ENCODE results near the gene CELA2A.
"Not testable (repeated sequence)": the region's sequence is repeated elsewhere in the genome, so short reads cannot be mapped to it uniquely, and the experiment has no call there.

The CELA2A gene

DNA sequence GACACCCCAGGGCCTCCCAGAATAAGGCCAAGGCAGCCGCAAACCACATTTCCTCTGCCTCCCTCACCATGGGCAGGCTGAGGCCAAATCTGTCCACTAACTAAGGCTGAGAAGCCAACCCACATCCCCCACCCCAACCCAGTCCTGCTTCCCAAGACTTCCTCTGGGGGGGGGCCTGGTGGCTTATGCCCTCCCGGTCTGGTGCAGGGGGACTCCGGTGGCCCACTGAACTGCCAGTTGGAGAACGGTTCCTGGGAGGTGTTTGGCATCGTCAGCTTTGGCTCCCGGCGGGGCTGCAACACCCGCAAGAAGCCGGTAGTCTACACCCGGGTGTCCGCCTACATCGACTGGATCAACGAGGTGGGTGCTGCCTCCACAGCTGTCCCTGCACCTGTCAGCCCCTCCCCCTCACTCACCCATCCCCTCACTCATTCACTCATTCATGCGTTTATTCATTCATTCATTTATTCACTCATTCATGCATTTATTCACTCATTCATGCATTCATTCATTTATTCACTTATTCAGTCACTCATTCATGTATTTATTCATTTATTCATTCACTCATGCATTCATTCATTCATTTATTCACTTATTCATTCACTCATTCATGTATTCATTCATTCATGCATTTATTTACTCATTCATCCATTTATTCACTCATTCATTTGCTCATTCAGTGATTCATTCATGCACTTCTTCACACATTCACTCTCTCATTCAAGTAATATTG lies 11.0 kb upstream of the CELA2A start:
- DNase-seq, result no peak

DNA sequence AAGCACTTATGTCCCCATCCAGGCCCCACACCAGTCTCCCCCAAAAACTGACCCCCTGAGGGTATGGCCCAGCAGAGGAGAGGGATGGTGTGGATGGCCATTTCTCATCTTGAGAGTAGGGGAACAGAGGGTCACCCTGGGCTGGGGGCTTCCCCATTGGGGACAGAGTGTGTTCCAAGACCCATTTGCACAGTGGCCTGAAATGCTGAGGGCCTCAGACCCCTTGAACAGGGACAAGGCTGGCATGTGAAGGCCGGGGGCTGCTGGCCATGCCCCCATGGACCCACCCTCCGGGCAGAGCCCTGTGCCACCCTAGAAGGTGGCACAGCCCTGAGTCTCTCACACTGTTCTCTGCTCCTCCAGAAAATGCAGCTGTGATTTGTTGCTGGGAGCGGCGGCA lies 10.3 kb upstream of the CELA2A start:
- no peak for DNase-seq

DNA sequence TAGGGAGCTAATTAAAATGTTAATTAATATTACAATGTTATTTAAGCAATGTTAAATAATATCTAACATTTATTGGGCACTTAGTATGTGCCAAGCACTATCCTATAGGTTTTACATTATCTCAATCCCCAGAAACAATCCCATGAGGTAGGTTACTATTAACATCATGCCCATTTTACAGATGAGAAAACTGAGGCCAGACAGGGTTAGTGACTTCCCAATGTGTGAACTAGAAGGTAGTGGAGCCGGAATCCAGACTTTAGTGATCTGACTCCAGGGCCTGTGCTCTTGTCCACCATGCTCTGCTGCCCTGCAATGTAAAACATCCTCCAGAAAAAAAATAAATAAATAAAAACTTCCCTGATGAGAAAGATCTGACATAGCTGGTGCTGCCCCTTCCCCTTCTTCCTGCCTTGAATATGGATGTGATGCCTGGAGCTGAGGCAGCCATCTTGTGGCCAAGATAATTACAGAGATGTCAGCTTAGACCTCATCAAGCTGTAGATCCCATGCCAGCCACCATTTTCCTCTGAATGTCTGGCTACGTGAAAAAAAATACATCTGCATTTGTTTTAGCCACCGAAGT lies 7.6 kb upstream of the CELA2A start:
- DNase-seq, result no peak

DNA sequence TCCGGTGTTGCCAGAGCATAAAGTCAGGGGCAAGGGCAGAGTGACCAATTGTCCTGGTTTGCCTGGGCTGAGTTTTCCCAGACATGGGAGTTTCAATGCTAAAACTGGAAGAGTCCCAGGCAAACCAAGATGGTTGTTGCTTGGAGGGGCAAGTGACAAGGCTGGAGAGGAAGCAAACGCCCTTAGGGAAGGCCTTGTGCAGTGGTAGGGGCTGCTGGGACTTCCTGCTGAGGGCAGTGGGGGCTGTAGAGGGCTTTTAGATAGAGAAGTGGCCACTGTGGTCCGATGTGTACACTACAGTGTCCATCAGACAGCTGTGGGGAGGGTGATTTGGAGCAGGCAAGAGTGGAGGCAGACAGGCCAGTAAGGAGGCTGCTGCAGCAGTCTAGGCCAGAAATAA lies 7.0 kb upstream of the CELA2A start:
- no peak for DNase-seq

DNA sequence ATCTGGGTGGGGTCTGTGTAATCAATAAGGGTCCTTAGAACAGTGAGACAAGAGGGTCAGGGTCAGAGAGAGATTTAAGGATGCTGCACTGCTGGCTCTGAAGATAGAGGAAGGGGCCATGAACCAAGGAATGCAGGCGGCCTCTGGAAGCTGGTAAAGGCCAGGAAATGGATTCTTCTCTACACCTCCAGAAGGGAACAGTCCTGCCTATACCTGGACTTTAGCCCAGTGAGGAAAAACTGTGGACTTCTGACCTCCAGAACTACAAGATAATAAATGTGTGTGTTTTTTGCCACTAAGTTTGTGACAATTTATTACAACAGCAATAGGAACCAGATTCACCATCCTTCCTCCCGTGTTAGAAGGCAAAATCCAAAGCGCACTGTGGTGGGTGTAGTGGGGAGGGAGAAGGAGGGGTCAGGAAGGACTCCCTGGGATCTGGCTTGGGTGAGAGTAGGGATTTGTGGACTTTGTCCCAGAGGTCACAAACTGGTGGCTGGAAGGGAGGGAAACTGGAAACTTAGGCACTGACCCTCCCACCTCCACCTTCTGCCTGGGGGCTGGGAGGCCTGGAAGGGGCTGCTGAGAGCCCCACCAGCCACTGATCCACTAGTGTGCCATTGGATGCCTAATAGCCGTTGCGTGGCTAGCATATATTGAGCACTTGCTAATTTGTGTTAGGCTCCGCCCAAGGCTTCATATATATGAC lies 5.4 kb upstream of the CELA2A start:
- no peak for DNase-seq

DNA sequence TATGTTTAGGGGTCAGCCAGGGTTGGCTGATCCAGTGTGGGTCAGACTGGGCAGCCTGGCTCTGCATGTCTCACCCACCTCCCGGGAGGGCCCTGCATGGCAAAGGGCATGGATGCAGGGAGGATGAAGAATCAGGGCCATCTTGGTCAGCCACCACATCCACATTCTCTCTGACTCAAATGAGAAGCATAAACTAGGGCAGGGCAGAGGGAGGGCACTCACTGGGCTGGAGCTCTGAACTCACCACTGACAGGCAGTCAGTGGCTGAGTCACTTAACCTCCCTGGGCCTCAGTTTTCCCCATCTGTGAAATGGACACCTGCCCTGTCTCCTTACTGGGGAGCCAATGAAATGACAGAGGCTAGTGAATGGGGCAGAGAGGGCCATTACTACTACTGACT lies 4.3 kb upstream of the CELA2A start:
- no peak for DNase-seq

DNA sequence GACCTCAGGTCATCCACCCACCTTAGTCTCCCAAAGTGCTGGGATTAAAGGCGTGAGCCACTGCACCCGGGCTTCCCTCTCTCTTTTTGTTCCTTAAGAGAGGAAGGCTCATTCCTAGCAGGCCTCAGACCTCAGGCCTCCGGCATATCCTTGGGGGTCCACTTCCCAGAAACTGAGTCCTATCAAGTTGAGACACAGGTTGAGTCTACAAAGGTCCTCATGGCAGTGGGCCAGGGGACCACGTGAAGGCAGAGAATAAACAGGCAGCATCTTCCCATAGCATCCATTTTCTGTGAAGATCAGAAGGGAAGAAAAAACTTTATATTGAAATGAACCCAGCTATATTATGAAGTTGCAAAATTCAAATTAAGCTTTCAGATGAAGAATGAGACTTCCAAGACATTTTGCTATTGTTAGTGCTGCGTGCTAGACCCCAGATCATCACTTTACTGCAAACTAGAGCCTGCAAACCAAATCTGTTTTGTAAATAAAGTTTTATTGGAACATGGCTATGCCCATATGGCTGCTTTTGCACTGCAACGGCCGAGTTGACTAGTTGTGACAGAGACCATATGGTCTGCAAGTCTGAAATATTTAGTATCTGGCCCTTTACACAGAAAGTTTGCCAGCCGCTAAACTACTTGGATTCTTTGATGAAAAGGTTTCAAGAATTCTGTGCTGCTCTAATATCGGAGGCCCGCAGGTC lies 3.5 kb upstream of the CELA2A start:
- no peak for DNase-seq

DNA sequence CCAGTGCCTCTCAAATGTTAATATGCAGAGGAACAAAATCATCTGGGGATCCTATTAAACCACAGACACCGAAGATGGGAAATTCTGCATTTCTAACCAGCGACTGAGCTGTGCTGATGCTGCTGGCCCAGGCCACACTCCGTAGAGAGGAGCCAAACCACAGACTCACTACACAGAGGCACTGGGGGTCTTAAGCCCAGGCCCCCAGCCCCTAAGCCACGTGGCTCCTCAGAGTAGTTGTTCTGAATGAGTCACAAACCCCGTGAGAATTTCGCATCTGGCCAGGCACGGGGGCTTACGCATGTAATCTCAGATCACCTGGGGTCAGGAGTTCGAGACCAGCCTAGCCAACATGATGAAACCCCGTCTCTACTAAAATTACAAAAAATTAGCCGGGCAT lies 2.8 kb upstream of the CELA2A start:
- no peak for DNase-seq

DNA sequence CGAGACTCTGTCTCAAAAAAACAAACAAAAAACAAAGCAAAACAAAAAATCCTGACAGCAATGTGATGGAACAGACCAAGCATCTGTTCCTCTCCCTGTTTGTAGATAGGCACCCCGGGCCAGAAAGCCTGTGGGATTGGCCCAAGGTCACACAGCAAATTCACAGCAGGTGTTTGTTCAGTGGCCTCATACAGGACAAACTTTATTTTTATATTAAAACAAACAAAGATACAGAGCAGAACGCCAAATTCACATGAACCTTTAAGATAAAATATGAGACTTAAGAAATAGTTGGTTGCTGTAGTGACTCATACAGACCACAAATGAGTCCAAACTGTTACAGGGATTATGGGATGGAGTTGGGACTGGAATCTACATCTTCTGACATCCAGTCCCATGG lies 2.3 kb upstream of the CELA2A start:
- DNase-seq, result no peak

DNA sequence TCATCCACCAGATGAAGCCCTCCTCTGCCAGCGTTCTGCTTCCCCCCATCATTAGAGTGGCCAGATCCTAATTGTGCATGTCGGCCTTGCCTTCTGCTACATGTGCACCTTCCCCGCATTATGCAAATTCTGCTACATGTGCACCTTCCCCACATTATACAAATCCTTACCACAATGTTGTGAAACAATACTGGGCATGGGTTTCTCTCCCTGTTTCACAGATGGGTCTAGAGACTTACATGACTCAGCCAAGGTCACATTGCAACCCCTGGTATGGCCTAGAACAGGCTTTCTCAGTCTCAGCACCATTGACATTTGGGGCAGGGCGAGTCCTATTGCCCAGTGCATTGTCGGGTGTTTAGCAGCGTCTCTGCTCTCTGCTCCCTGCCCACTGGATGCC lies 1.0 kb upstream of the CELA2A start:
- no peak for DNase-seq

DNA sequence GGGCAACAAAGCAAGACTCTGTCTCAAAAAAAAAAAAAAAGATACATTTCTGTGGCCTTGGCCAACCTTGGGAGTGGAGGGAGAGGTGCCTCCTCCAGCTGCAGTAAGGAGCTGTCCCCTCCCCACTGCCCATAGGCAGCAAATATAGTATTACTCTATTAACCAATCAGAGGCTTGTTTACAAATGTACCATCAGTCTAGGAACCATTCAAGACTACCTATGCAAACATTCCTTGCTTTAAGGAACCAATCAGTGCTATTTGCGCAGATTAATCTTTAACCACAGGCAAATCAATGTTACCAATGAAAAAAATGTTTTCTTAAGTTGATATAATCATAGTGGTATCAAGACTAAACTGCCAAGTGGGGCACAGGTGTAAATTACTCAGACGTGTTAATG lies 1.1 kb downstream of the CELA2A start:
- DNase-seq, result no peak

DNA sequence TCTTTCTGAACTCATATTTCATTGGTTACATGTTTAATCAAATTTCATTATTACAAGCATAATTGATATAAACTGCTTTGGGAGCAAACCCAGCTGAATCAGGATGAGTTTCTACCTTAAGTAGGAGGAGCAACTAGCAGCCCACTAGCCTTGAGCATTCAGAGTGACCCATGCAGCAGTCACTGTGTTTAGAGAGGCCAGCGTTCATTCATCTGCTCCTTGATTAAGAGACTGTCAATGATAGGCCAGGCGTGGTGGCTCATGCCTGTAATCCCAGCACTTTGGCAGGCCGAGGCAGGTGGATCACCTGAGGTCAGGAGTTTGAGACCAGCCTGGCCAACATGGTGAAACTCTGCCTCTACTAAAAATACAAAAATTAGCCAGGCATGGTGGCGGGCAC lies 1.9 kb downstream of the CELA2A start:
- DNase-seq, result not testable (repeated sequence)

DNA sequence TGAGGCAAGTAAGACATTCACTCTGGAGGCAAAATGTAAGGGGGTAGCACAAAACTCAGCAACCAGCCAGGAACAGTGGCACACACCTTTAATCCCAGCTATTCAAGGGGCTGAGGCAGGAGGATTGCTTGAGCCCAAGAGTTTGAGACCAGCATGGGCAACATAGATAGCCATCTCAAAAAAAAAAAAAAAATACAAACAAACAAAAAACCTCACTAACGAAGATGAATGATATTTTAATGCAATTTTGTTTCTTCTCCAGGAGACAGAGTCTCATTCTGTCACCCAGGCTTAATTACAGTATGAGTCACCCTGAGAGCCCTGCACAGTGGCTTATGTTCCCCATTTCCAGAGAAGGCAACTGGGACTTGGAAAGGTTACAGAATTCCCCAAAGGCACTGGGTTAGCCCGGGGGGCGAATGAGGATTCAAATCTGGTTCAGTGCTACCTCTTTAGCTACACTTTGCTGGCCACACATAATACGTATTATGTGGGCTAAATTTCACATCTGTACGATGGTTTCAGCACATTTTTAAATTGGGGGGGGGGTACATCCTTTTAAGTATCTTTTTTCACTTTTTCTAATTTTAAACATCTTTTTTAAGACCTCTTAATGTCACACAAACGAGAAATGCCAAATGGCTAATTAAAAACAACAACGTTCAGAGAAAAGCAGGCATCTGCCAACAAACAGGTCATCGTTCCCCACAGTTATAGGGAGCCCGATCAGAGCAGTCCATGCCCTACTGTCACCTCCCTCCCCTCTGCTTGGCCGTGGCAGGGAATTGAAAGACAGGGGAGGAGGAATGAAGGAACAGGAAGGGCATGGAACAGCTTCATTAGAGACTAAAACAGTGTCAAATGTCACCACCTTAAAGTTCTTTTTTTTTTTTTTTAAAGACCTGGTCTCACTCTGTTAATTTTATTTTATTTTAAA lies 3.5 kb downstream of the CELA2A start:
- no peak for DNase-seq

DNA sequence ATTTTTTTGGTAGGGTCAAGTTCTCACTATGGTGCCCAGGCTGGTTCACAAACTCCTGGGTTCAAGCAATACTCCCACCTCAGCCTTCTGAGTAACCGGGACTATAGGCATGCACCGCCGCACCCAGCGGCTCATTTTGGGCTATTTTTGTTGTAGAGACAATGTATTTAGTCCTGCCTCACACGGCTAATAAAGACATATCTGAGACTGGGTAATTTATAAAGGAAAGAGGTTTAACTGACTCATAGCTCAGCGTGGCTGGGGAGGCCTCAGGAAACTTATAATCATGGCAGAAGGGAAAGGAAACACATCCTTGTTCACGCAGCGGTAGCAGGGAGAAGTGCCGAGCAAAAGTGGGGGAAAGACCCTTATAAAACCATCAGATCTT lies 4.2 kb downstream of the CELA2A start:
- DNase-seq, result no peak

DNA sequence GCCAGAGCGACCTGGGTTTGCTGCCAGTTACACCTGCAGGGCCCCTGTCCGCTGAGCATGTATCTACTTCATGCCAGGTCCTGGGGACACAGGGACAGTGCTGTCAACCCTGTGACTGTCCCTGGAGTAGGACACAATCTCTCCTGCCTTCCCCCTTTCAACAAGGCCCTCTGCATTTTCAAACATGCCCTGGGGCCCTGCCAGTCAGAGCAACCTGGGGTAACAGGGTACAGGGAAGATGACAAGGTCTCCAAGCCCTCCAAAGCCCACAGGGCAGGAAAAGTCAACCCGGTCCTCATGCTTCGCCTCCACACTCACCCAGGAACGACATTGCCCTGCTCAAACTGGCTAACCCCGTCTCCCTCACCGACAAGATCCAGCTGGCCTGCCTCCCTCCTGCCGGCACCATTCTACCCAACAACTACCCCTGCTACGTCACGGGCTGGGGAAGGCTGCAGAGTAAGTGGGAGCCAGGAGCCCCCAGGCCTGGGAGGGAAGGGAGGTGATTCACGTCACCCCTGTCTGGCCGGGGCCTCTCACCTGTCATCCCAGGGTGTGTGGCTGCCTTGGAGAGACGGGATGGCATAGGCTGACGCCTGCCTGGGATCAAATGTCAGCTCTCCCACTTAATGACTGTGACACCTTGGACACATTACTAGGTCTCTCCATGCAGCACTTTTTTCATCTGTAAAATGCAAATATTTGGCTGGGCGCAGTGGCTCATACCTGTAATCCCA lies 6.7 kb downstream of the CELA2A start:
- not testable (repeated sequence) for DNase-seq

DNA sequence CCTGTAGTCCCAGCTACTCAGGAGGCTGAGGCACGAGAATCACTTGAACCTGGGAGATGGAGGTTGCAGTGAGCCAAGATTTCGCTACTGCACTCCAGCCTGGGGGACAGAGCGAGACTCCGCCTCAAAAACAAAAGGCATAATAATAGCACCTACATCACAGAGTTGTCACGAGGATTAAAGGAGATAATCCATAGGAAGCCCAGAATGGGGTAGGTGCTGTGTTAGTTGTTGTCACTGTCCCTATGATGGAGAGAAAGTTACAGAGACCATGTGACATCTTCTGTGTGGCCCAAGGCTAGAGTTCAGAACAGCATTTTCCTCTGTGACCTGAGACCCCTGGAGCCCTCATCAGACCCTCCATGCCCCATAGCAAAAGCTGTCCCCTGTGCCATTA lies 7.4 kb downstream of the CELA2A start:
- DNase-seq, result not testable (repeated sequence)

DNA sequence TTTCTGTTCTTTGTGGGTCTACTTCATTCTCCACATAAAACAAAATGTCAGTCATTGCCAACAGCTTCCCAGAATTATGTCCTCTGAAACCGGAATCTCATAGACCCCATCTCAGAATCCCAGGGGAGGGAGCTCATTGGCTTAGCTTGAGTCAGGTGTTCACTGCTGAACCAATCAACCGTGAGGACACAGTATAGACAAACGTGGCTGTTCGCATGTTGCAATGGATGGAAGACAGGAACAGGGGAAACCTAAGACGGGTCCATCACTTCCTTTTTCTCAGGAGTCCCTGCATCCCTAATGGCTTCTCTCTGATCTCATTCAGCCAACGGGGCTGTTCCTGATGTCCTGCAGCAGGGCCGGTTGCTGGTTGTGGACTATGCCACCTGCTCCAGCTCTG lies 9.1 kb downstream of the CELA2A start:
- no peak for DNase-seq

DNA sequence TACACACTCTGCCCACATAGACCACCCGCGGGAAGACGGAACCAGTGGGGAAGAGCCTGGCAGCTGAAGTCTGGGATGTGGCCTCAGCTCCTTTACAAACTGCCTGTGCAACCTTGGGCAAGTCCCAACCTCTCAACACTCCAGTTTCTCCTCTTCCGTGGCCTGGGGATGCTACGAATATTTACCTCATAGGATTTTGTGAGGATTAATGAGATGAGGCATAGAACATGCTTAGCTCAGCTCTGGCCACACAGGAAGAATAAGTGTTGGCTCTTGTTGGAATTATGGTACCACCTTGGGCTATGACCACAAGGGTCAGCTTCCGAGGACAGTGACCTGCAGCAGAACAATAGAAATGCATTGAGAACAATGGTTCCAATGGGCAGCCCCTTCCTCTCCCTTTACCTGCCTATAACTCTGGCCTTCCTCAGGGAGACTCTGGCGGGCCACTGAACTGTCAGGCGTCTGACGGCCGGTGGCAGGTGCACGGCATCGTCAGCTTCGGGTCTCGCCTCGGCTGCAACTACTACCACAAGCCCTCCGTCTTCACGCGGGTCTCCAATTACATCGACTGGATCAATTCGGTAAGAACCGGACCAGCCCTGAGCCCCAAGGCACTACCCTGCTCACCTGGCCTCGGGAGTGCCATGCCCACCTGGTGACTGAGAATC lies 10.6 kb downstream of the CELA2A start:
- DNase-seq, result not testable (repeated sequence)

DNA sequence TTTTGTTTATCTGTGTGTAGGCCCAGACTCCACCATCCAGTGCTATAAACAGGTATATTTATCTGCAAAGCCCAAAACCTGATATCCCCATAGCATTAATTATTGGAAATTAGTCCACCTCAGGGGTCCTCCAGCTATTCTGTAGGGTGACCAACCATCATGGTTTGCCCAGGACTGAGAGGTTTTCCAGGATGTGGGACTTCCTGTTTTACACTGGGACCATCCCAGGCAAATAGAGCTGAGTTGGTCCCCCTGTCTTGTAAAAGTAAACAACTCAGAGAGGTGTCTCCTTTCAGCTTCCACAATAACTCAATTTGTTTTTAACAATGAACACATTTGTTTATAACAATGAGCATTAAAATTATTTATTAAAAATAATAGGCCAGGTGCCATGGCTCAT lies 11.6 kb downstream of the CELA2A start:
- DNase-seq, result no peak

DNA sequence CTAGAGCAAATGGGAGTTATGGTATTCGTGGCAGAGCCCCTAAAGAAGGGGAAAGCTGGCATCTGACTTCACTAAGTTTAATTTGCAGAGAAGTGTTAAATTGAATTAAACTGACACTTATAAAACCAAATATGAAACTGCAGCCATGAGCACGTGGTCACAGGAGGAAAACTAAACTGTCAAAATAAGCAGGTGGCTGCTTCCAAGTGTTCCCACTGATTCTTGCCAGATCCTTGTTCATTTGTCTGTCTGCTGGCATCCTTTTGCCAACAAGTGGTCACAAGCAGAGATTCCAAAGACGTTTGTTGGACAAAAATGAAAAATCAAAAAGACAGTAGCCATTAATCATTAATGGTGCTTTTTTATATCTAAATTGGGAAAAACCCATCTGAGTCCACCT lies 12.8 kb downstream of the CELA2A start:
- DNase-seq, result no peak

DNA sequence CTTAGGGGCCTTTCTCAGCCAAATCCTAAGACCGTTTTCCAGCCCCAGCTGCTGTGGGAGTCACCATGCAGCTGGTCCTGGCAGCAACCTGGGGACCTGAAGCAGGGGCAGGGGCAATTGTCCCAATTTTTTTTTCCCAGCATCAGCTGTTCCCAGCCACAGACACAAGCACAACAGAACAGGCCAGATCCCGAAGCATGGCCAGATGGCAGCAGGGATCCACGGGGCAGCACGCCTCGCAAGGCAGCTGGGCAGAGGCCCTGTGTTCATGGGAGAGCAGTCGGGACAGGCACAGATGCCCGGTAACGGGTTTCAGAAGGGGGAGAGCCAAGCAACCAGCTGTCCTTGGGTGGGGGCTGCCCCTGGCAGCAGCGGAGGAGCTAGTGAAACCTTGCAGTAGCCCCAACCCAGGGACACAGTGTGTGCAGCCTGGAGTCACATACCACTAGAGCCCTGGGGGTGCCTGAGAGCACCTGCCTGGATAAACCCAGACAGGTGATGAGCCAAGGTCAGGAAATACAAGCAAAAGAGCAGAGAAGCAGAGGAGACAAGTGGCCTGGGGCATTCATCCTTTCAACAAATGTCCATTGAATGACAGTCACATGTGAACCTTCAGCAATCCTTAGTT lies 13.4 kb downstream of the CELA2A start:
- DNase-seq, result not testable (repeated sequence)
